ENCODE data around the gene DARS1.
"Not testable (repeated sequence)": the region's sequence is repeated elsewhere in the genome, so short reads cannot be mapped to it uniquely, and the experiment has no call there.

Gene DARS1

GRCh38 chr2:135994281-135994680 is 8.9 kb upstream of the DARS1 start:
- no peak for DNase-seq
- in situ Hi-C loops (cut with HindIII; ENCODE audit: low pct_ligation_motif_present, low pct_unique_long_range_greater_than_20kb, low sequenced_read_pairs), result no loop called here

DNA sequence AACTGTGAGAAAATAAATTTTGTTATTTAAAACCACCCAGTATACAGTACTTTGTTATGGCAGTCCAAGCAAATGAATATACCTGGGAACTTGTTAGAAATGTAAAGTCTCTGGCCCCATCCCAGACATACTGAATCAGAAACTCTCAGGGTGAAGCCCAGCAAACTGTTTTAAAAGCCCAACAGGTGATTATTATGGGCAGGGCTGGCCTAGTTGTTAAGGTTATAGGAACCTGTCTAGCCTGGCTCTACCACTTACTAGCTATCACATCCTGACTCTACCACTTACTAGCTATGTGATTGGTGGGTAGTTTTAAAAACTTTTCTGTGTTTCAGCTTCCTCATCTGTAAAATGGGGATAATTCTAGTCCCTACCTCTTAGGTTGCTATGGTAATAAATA is 8.0 kb upstream of the DARS1 start:
- in situ Hi-C loops (cut with HindIII; ENCODE audit: low pct_ligation_motif_present, low pct_unique_long_range_greater_than_20kb, low sequenced_read_pairs), result no loop called here
- DNase-seq, result no peak

DNA sequence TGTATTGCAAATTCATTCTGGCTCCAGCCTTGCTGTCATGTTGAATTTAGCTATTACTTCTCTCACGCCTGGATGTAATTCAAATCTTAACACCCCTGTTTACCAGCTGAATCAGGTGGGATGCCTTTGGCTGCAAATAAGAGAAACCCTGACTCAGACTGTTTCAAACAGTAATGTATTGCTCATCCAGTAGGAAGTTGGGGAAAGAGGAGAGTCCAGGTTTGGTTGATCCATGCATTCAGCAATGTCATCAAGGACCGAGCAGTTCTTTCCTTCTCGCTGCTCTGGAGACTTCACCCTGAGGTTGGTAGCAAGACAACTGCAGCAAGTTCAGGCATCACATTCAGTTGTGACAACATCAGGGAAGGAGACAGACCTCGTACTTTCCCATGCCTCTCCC is 6.4 kb upstream of the DARS1 start:
- in situ Hi-C loops (cut with HindIII; ENCODE audit: low pct_ligation_motif_present, low pct_unique_long_range_greater_than_20kb, low sequenced_read_pairs), result no loop called here
- DNase-seq, result no peak

- no peak for DNase-seq
- in situ Hi-C loops (cut with HindIII; ENCODE audit: low pct_ligation_motif_present, low pct_unique_long_range_greater_than_20kb, low sequenced_read_pairs), result no loop called here
These were observed 2.0 kb upstream of the DARS1 start for GRCh38 chr2:135987441-135987840.

DNA sequence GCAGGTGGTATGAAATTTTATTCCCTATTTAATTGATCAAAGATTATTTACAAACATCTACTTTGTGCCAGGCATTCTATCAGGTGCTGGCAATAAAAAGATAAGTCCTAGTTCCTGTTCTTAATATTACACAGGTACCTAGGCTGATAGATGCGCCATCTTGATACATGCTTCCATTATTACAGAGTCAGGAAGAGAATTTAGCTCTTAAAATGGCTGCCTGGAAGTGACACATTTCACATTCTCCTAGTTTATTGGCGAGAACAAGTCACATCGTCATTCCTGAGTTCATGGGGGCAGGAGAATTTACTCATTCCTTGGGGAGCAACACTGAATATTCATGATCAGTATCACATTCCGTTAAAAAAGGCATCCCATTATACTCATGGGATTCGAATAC is 1.1 kb upstream of the DARS1 start:
- no peak for DNase-seq
- in situ Hi-C loops (cut with HindIII; ENCODE audit: low pct_ligation_motif_present, low pct_unique_long_range_greater_than_20kb, low sequenced_read_pairs), result no loop called here

- in situ Hi-C loops (cut with HindIII; ENCODE audit: low pct_ligation_motif_present, low pct_unique_long_range_greater_than_20kb, low sequenced_read_pairs), result no loop called here
- no peak for DNase-seq
These were observed 484 bp upstream of the DARS1 start for GRCh38 chr2:135985826-135986393.

DNA sequence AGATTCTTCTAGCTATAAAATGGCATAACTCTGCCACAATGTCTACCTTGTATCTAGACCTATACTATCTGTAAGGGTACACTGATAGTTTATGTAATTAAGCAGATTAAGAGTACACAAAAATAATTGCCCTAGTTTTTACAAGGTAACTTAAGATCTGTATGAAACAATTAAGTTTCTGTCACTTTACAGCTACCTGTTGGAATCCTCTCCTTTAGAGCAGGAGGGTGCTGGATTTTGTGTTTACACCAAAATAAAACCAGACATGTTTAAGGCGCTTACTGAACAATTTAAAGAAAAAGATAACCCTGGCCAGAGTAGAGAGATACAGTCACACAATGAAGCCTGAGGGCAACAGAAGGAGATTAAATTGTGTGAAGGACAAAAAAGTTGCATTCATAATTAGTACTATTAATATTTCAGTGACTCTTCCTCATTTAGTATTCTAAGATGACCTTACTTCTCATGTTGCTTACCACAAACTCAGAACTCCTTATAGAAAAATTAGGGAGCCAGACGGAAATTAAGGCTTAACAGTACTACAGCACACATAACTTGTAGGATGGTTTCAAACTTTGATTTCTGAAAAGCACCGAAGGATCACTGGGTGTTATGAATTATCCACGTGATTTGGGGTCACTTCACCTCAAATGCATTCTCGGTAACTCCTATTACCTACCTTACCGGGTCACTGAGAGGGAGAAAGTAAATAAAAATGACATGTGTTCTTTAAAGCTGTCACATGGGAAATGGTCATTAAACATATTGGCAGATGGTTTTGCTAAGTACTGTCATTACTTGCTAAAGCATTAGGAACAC is 1.0 kb downstream of the DARS1 start:
- DNase-seq, result no peak
- in situ Hi-C loops (cut with HindIII; ENCODE audit: low pct_ligation_motif_present, low pct_unique_long_range_greater_than_20kb, low sequenced_read_pairs), result no loop called here

GRCh38 chr2:135980434-135981079 is 4.9 kb downstream of the DARS1 start:
- no peak for DNase-seq
- in situ Hi-C loops (cut with HindIII; ENCODE audit: low pct_ligation_motif_present, low pct_unique_long_range_greater_than_20kb, low sequenced_read_pairs), result no loop called here

- in situ Hi-C loops (cut with HindIII; ENCODE audit: low pct_ligation_motif_present, low pct_unique_long_range_greater_than_20kb, low sequenced_read_pairs), result no loop called here
- DNase-seq, result no peak
These were observed 9.7 kb downstream of the DARS1 start for GRCh38 chr2:135975702-135976101.

- in situ Hi-C loops (cut with HindIII; ENCODE audit: low pct_ligation_motif_present, low pct_unique_long_range_greater_than_20kb, low sequenced_read_pairs), result no loop called here
These were observed 11.4 kb downstream of the DARS1 start for GRCh38 chr2:135974036-135974435.

DNA sequence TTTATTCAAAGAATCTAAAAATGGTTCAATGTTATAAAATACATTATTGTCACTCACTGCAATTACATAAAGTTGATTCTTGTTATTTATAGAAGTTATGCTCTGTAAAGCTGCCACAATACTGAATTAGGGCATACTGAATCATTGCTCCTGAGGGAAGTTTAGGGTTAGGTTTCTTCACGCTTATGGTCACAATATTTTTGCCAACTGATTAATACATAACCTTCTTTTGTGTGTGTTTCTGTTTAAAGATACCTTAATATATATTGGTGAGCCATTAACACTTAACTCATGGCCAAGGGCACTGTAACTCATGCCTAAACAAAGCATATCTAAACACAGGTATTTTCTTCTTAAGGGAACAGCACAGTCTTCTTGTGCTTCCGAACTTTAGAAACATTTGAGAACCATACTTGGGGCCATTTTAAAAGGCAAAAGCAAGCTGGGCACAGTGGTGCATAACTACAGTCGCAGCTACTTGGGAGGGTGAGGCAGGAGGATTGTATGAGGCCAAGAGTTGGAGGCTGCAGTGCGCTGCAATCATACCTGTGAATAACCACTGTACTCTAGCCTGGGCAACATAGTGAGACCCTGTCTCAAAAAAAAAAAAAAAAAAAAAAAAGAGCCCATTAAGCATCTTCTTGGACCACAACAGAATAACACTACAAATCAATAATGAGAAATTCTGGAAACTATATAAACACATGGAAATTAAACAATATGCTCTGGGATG is 15.6 kb downstream of the DARS1 start:
- DNase-seq, result no peak
- in situ Hi-C loops (cut with HindIII; ENCODE audit: low pct_ligation_motif_present, low pct_unique_long_range_greater_than_20kb, low sequenced_read_pairs), result no loop called here

More at GRCh38 chr2:135974036-135974435, 11.4 kb downstream of the DARS1 start:
- no peak for DNase-seq

DNA sequence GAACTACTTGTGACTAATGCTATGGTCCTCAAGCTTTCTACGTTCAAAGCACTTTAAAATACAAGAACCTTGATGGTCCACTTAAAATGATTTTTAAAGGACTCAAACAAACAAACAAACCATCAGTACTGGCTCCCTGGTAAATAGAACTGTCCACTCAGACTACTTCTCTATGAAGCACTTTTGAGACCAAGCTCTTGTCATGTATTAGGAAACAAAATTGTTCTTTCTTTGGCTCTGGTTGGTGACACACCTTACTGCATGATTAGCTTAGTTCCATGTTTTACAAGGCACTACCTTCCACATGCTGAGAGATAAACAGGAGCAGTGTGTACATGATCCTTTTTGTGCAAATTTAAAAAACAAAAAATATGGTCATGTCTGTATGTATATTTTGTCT is 19.7 kb downstream of the DARS1 start:
- in situ Hi-C loops (cut with HindIII; ENCODE audit: low pct_ligation_motif_present, low pct_unique_long_range_greater_than_20kb, low sequenced_read_pairs), result no loop called here
- no peak for DNase-seq

- DNase-seq; in situ Hi-C loops (cut with HindIII; ENCODE audit: low pct_ligation_motif_present, low pct_unique_long_range_greater_than_20kb, low sequenced_read_pairs): not testable (repeated sequence)
These were observed 21.0 kb downstream of the DARS1 start for GRCh38 chr2:135964404-135964803.

DNA sequence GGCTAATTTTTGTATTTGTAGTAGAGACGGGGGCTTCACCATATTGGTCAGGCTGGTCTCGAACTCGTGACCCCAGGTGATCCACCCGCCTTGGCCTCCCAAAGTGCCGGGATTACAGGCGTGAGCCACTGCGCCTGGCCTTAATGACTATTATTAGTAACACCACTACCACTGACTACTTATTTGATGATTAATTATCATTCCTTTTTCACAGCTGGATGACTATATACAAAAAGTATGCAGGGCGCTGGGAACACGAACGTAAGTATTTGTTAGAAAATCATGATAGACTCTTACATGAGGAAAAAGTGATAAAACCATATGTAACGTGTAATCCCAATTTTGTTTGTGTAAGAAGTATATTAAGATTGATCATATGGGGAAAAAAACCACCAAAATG is 21.6 kb downstream of the DARS1 start:
- in situ Hi-C loops (cut with HindIII; ENCODE audit: low pct_ligation_motif_present, low pct_unique_long_range_greater_than_20kb, low sequenced_read_pairs), result no loop called here
- no peak for DNase-seq

GRCh38 chr2:135962366-135963123 is 22.9 kb downstream of the DARS1 start:
- in situ Hi-C loops (cut with HindIII; ENCODE audit: low pct_ligation_motif_present, low pct_unique_long_range_greater_than_20kb, low sequenced_read_pairs), result no loop called here
- no peak for DNase-seq

- DNase-seq, result no peak
- in situ Hi-C loops (cut with HindIII; ENCODE audit: low pct_ligation_motif_present, low pct_unique_long_range_greater_than_20kb, low sequenced_read_pairs), result no loop called here
These were observed 24.5 kb downstream of the DARS1 start for GRCh38 chr2:135960656-135961551.

DNA sequence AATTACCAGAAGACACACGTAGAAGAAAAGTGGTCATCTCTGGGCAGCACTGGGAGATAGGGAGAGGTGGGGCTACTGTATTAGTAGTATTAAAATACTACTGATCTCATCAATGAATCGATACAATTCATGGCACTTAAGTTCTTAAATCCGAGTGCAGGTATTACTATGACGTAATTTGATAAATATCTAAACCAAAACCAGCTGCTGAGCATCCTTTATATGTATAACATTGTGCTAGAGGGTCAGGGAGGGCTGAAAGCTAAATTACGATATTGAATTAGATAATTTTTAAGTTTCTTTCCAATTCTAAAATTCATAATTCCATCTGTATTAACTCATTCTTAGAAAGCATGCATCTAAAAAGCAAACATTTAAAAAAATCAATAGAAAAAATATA is 25.3 kb downstream of the DARS1 start:
- in situ Hi-C loops (cut with HindIII; ENCODE audit: low pct_ligation_motif_present, low pct_unique_long_range_greater_than_20kb, low sequenced_read_pairs), result no loop called here
- DNase-seq, result no peak

GRCh38 chr2:135958927-135959326 is 26.5 kb downstream of the DARS1 start:
- in situ Hi-C loops (cut with HindIII; ENCODE audit: low pct_ligation_motif_present, low pct_unique_long_range_greater_than_20kb, low sequenced_read_pairs); DNase-seq: not testable (repeated sequence)

Measured in ACHN (cell line).